ENCODE results near the gene COL13A1. TPM values are rescaled to one million over a fixed set of nuclear protein-coding genes. Genes with fewer than 3 reads are reported as not detected.
A peak's percentile ranks its signal among the peaks of the same experiment; 100 is the strongest.

Gene COL13A1
- total and polyA plus RNA-seq, 7 experiments from 2014 or later = 0.88 TPM; not detected in 6

DNA sequence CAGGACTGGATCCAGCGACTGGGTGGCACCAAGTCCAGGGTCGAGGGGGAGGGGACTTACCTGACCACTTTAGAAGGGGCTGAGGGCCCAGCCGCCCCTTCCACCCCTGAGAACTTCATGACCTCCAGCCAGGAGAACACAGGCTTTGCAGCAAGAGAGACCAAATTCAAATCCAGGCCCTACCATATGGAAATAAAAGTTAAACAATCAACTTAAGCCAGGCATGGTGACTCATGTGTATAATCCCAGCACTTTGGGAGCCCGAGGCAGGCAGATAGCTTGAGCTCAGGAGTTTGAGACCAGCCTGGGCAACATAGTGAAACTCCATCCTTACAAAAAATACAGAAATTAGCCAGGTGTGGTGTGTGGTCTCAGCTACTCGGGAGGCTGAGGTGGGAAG, 61.9 kb downstream of the COL13A1 start:
- intact Hi-C loops (cut with micrococcal nuclease) = no loop called here
- no peaks in the 10 kb centered on the region for H3K4me1 ChIP-seq (ENCODE audit: control insufficient read depth in 2 of 2, insufficient read depth in 2 of 2, low read length in 2 of 2)
- DNase-seq = no peak
- H3K4me3 ChIP-seq (ENCODE audit: low read length) = no peak overlapping the region
- ChIA-PET POLR2A (no interaction called here), CTCF (no interaction called here)
- H3K27ac ChIP-seq (ENCODE audit: low read depth, low read length) = no peak overlapping the region
- Mint-ChIP-seq H3K36me3 (no peaks in the 10 kb centered on the region), H3K4me1 (peaks cover 0 to 13% (median 5%) of the 10 kb centered on the region in 7 donors), H3K27me3 (peaks cover 0 to 4% (median 0%) of the 10 kb centered on the region in 5 donors), H3K4me3 (no peak overlapping the region), H3K9me3 (peaks cover 0 to 2% (median 0%) of the 10 kb centered on the region in 11 donors), H3K27ac (no peak overlapping the region)
- H3K9me3 ChIP-seq (ENCODE audit: control insufficient read depth in 2 of 3, low read length in 3 of 3) = no peaks in the 10 kb centered on the region
- ATAC-seq = no peak
- H3K36me3 ChIP-seq (ENCODE audit: control insufficient read depth in 2 of 3, insufficient read depth in 3 of 3, low read length in 3 of 3) = no peaks in the 10 kb centered on the region
- H3K27me3 ChIP-seq (ENCODE audit: control insufficient read depth in 2 of 2, insufficient read depth in 2 of 2, low read length in 2 of 2) = no peaks in the 10 kb centered on the region

- peaks cover 0 to 2% (median 0%) of the 10 kb centered on the region in 11 donors for H3K9me3 Mint-ChIP-seq
- ATAC-seq (no peak), DNase-seq (no peak)
- ChIA-PET POLR2A (no interaction called here), CTCF (no interaction called here)
- H3K36me3 ChIP-seq (ENCODE audit: control insufficient read depth in 2 of 3, insufficient read depth in 3 of 3, low read length in 3 of 3) = no peaks in the 10 kb centered on the region
- no peak overlapping the region for H3K27ac Mint-ChIP-seq
- H3K9me3 ChIP-seq (ENCODE audit: control insufficient read depth in 2 of 3, low read length in 3 of 3) = no peaks in the 10 kb centered on the region
- H3K4me3 ChIP-seq (ENCODE audit: low read length) = no peak overlapping the region
- intact Hi-C loops (cut with micrococcal nuclease) = no loop called here
- H3K27me3 Mint-ChIP-seq = peaks cover 0 to 4% (median 0%) of the 10 kb centered on the region in 5 donors
- H3K27me3 ChIP-seq (ENCODE audit: control insufficient read depth in 2 of 2, insufficient read depth in 2 of 2, low read length in 2 of 2) = no peaks in the 10 kb centered on the region
- H3K4me3 Mint-ChIP-seq = no peak overlapping the region
- no peaks in the 10 kb centered on the region for H3K4me1 ChIP-seq (ENCODE audit: control insufficient read depth in 2 of 2, insufficient read depth in 2 of 2, low read length in 2 of 2)
- no peaks in the 10 kb centered on the region for H3K36me3 Mint-ChIP-seq
- peaks cover 0 to 13% (median 5%) of the 10 kb centered on the region in 7 donors for H3K4me1 Mint-ChIP-seq
- no peak overlapping the region for H3K27ac ChIP-seq (ENCODE audit: low read depth, low read length)
Measured at GRCh38 chr10:69864321-69864720, 62.6 kb downstream of the COL13A1 start.

DNA sequence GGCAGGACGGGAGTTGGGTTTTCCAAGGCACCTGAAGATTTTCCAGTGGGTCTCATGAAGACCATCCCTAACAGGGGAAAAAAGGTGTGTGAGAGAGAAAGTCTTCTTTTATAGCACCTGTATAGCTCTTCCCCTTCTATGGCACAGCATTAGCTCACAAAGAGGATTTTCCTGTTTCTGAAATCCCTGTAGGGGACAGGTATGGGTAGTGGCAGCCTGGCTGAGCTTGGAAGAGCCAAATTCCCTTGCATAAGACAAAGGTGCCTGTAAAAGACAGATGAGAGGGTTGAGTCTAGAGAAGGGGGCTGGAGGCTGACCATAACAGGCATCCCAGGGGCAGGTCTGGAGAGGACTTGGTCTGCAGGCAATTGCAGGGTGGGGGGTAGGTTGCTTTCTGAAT, 63.7 kb downstream of the COL13A1 start:
- H3K9me3 Mint-ChIP-seq = peaks cover 0 to 2% (median 0%) of the 10 kb centered on the region in 11 donors
- peaks cover 0 to 4% (median 0%) of the 10 kb centered on the region in 5 donors for H3K27me3 Mint-ChIP-seq
- no peaks in the 10 kb centered on the region for H3K36me3 ChIP-seq (ENCODE audit: control insufficient read depth in 2 of 3, insufficient read depth in 3 of 3, low read length in 3 of 3)
- no peak overlapping the region for H3K27ac ChIP-seq (ENCODE audit: low read depth, low read length)
- H3K27ac Mint-ChIP-seq = no peak overlapping the region
- ATAC-seq = no peak
- H3K4me1 Mint-ChIP-seq = peaks cover 0 to 8% (median 5%) of the 10 kb centered on the region in 7 donors
- no peak for DNase-seq
- no peaks in the 10 kb centered on the region for H3K9me3 ChIP-seq (ENCODE audit: control insufficient read depth in 2 of 3, low read length in 3 of 3)
- ChIA-PET CTCF (no interaction called here), POLR2A (no interaction called here)
- no peaks in the 10 kb centered on the region for H3K36me3 Mint-ChIP-seq
- H3K27me3 ChIP-seq (ENCODE audit: control insufficient read depth in 2 of 2, insufficient read depth in 2 of 2, low read length in 2 of 2) = no peaks in the 10 kb centered on the region
- intact Hi-C loops (cut with micrococcal nuclease) = no loop called here
- H3K4me1 ChIP-seq (ENCODE audit: control insufficient read depth in 2 of 2, insufficient read depth in 2 of 2, low read length in 2 of 2) = no peaks in the 10 kb centered on the region
- H3K4me3 Mint-ChIP-seq = no peak overlapping the region
- no peak overlapping the region for H3K4me3 ChIP-seq (ENCODE audit: low read length)

DNA sequence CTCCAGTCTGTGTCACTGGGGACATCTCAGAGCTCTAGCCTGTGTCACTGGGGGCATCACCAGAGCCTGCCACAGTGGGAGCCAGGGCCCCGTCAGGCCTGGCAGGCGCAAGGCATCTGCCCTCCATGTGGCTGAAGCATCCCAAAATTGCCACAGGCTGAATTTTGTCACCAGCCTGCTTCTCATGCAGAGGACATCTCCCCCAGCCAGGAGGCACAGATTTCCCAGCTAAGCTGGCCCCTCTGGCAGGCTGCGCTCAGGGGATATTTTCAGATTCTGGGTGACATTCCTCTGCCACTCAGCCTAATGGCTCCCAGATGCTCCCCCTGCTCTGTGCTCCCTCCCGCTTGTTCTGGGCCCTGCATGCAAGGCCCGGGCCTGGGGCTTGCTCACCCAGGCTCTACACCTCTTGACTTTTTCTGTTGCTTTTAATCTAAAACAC, 64.6 kb downstream of the COL13A1 start:
- no peak for DNase-seq
- Histone ChIP-seq H3K27ac (ENCODE audit: low read depth, low read length) (no peak overlapping the region), H3K9me3 (ENCODE audit: control insufficient read depth in 2 of 3, low read length in 3 of 3) (no peaks in the 10 kb centered on the region), H3K27me3 (ENCODE audit: control insufficient read depth in 2 of 2, insufficient read depth in 2 of 2, low read length in 2 of 2) (no peaks in the 10 kb centered on the region), H3K36me3 (ENCODE audit: control insufficient read depth in 2 of 3, insufficient read depth in 3 of 3, low read length in 3 of 3) (no peaks in the 10 kb centered on the region), H3K4me1 (ENCODE audit: control insufficient read depth in 2 of 2, insufficient read depth in 2 of 2, low read length in 2 of 2) (no peaks in the 10 kb centered on the region), H3K4me3 (ENCODE audit: low read length) (no peak overlapping the region)
- Mint-ChIP-seq H3K27me3 (peaks cover 0 to 5% (median 0%) of the 10 kb centered on the region in 5 donors), H3K36me3 (no peaks in the 10 kb centered on the region), H3K9me3 (peaks cover 0 to 2% (median 0%) of the 10 kb centered on the region in 11 donors), H3K4me1 (peaks cover 0 to 5% (median 3%) of the 10 kb centered on the region in 7 donors), H3K27ac (peak overlapping the region in 1 of 9 donors; percentile 59), H3K4me3 (no peak overlapping the region)
- no peak for ATAC-seq
- intact Hi-C loops (cut with micrococcal nuclease) = no loop called here
- ChIA-PET POLR2A (no interaction called here), CTCF (no interaction called here)

GRCh38 chr10:69866688-69867461, 65.2 kb downstream of the COL13A1 start:
- ATAC-seq = no peak
- POLR2A ChIA-PET = no interaction called here

DNA sequence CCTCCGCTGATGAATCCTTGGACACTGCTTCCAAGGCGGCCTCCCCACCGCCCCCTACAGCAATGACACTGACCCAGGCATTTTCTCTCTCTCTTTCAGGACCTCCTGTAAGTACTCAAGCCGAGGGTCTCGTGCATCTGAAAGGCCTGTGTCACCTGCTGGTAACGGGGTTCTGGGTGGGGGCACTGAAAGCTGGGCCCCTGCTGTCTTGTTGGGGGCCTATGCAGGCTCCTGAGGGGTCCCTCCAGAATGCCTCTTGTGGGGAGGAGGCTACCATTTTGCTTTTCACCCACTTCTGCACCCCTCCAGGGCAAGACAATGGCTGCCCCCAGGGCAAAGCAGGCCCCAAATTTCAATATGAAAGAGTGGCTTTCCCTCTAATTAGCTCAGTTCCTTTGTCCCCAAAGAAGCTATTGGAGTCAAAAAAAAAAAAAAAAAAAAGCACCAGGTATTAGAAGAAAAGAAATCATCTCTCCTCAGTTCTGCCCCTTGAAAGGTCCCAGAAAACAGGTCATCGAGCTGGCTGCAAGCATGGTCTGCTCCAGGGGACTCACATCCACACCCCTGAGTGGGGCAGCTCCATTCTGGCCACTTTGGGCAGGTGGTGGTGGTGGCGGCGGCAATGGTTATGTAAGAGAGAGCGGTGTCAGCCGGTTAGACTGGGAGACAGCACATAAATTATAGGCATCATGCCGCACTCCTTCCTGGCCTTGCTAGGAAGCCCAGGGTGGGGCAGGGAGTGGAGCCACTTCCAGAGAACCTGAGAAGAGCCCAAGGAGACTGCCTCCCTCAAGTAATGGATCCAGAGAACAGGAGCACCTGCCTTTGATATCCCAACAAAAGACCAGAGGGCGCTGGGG, 66.2 kb downstream of the COL13A1 start:
- no peaks in the 10 kb centered on the region for H3K36me3 ChIP-seq (ENCODE audit: control insufficient read depth in 2 of 3, insufficient read depth in 3 of 3, low read length in 3 of 3)
- no peaks in the 10 kb centered on the region for H3K9me3 ChIP-seq (ENCODE audit: control insufficient read depth in 2 of 3, low read length in 3 of 3)
- intact Hi-C loops (cut with micrococcal nuclease) = no loop called here
- DNase-seq (no peak), ATAC-seq (no peak)
- no peak overlapping the region for H3K4me3 ChIP-seq (ENCODE audit: low read length)
- H3K36me3 Mint-ChIP-seq = no peaks in the 10 kb centered on the region
- H3K27me3 ChIP-seq (ENCODE audit: control insufficient read depth in 2 of 2, insufficient read depth in 2 of 2, low read length in 2 of 2) = no peaks in the 10 kb centered on the region
- H3K27ac Mint-ChIP-seq = no peak overlapping the region
- H3K27ac ChIP-seq (ENCODE audit: low read depth, low read length) = no peak overlapping the region
- H3K9me3 Mint-ChIP-seq = peaks cover 0 to 2% (median 0%) of the 10 kb centered on the region in 11 donors
- peaks cover 0 to 1% (median 0%) of the 10 kb centered on the region in 7 donors for H3K4me1 Mint-ChIP-seq
- no peaks in the 10 kb centered on the region for H3K4me1 ChIP-seq (ENCODE audit: control insufficient read depth in 2 of 2, insufficient read depth in 2 of 2, low read length in 2 of 2)
- no peak overlapping the region for H3K4me3 Mint-ChIP-seq
- ChIA-PET POLR2A (no interaction called here), CTCF (no interaction called here)
- H3K27me3 Mint-ChIP-seq = peaks cover 0 to 5% (median 0%) of the 10 kb centered on the region in 5 donors

More at GRCh38 chr10:69866688-69867461, 65.2 kb downstream of the COL13A1 start:
- Histone ChIP-seq H3K27ac (ENCODE audit: low read depth, low read length) (no peak overlapping the region), H3K4me1 (ENCODE audit: control insufficient read depth in 2 of 2, insufficient read depth in 2 of 2, low read length in 2 of 2) (no peaks in the 10 kb centered on the region), H3K27me3 (ENCODE audit: control insufficient read depth in 2 of 2, insufficient read depth in 2 of 2, low read length in 2 of 2) (no peaks in the 10 kb centered on the region), H3K36me3 (ENCODE audit: control insufficient read depth in 2 of 3, insufficient read depth in 3 of 3, low read length in 3 of 3) (no peaks in the 10 kb centered on the region), H3K4me3 (ENCODE audit: low read length) (no peak overlapping the region), H3K9me3 (ENCODE audit: control insufficient read depth in 2 of 3, low read length in 3 of 3) (no peaks in the 10 kb centered on the region)
- Mint-ChIP-seq H3K27me3 (peaks cover 0 to 5% (median 0%) of the 10 kb centered on the region in 5 donors), H3K9me3 (peaks cover 0 to 2% (median 0%) of the 10 kb centered on the region in 11 donors), H3K4me3 (no peak overlapping the region), H3K36me3 (no peaks in the 10 kb centered on the region), H3K27ac (peak overlapping the region in 1 of 9 donors; percentile 59), H3K4me1 (peaks cover 0 to 1% (median 0%) of the 10 kb centered on the region in 7 donors)
- CTCF ChIA-PET = no interaction called here
- intact Hi-C loops (cut with micrococcal nuclease) = no loop called here
- no peak for DNase-seq
